GM12878 (cell line): Measurements from ENCODE around the gene ATF3. TPM values are rescaled to one million over a fixed set of nuclear protein-coding genes. Genes with fewer than 3 reads are reported as not detected.

Experiments
- ATAC-seq: fragments of 200-7000 bp; cut with Tn5 transposase; 3 replicates; pipeline ENCODE4 v1.9.1; 2020; ENCODE audit warnings: mild to moderate bottlenecking, moderate library complexity
- BruUV-seq: library from RNA; stranded (reverse); fragments of 400-500 nt; replicated peaks from 2 replicates; lab custom pipeline; 2021; lab: Mats Ljungman, UMichigan
- CTCF ChIA-PET: fragments of 300-600 bp; sonication (Branson Sonifier 250); formaldehyde crosslinking; extraction: SDS; loops from one replicate; lab custom pipeline; 2021; ENCODE audit warnings: inconsistent platforms; lab: Yijun Ruan, JAX
- POLR2A ChIA-PET: fragments of 350-600 bp; formaldehyde crosslinking; extraction: SDS; loops from one replicate; lab custom pipeline; 2021; ENCODE audit warnings: inconsistent platforms; lab: Charles Lee
- RAD21 ChIA-PET: fragments of 300-600 bp; sonication (Branson Sonifier 250); formaldehyde crosslinking; loops from one replicate; lab custom pipeline; 2023; ENCODE audit warnings: antibody characterized with exemption; ENCODE audit not compliant: unreplicated experiment; lab: Charles Lee
- SMC1A ChIA-PET: fragments of 300-600 bp; sonication (Branson Sonifier 250); formaldehyde crosslinking; loops from one replicate; lab custom pipeline; 2023; ENCODE audit not compliant: unreplicated experiment, uncharacterized antibody; lab: Charles Lee
- DNase-seq: peaks from one replicate; pipeline ENCODE4 v3.0.0-alpha.2; 2011; ENCODE audit warnings: low read depth, low spot score
- FAIRE-seq: peaks from 3 replicates; lab custom pipeline; 2011; peaks lifted over from hg19 to GRCh38; lab: Jason Lieb, UNC
- H2AFZ ChIP-seq: 2 replicates; pipeline ENCODE4 v1.6.0; 2011; ENCODE audit warnings: low read depth, low read length, control low read depth; ENCODE audit not compliant: control insufficient read depth
- H3K27ac ChIP-seq: 2 replicates; pipeline ENCODE4 v1.5.1; 2011; ENCODE audit warnings: control low read depth; ENCODE audit not compliant: control insufficient read depth, insufficient read depth
- H3K27me3 ChIP-seq, 2 experiments: replicated peaks in 1 of 2; 2 replicates each; pipeline versions ENCODE4 v1.6.0 to v1.6.1; 2011; ENCODE audit warnings: low read length in 1 of 2; ENCODE audit not compliant: control insufficient read depth in 2 of 2, insufficient read depth in 2 of 2
- H3K36me3 ChIP-seq, 2 experiments: 2 replicates each; pipeline ENCODE4 v1.5.1; 2011; ENCODE audit warnings: low read length in 1 of 2; ENCODE audit not compliant: control insufficient read depth in 2 of 2, insufficient read depth in 2 of 2
- H3K4me1 ChIP-seq: 2 replicates; pipeline ENCODE4 v1.6.1; 2011; ENCODE audit warnings: mild to moderate bottlenecking, low read length, moderate library complexity, mixed read lengths; ENCODE audit not compliant: control insufficient read depth, insufficient read depth
- H3K4me2 ChIP-seq: 2 replicates; pipeline ENCODE4 v1.6.0; 2011; ENCODE audit warnings: control low read depth; ENCODE audit not compliant: control insufficient read depth, insufficient read depth
- H3K4me3 ChIP-seq: fragments of 200-600 bp; sonication (generic); 2 replicates; pipeline ENCODE4 v1.5.1; 2016
- H3K79me2 ChIP-seq: 2 replicates; pipeline ENCODE4 v1.6.0; 2011; ENCODE audit warnings: low read length; ENCODE audit not compliant: control insufficient read depth, insufficient read depth
- H3K9ac ChIP-seq: 2 replicates; pipeline ENCODE4 v1.8.0; 2011; ENCODE audit warnings: low read length, control low read depth, mixed read lengths; ENCODE audit not compliant: control insufficient read depth, insufficient read depth
- H3K9me3 ChIP-seq: replicated peaks from 3 replicates; pipeline ENCODE4 v1.5.1; 2011; ENCODE audit warnings: mild to moderate bottlenecking, low read length; ENCODE audit not compliant: control insufficient read depth, insufficient read depth
- H4K20me1 ChIP-seq: 2 replicates; pipeline ENCODE4 v1.6.0; 2011; ENCODE audit not compliant: control insufficient read depth, insufficient read depth
- BHLHE40 ChIP-seq, 2 experiments: fragments of 450-650 bp in 1 of 2; IDR thresholded peaks; 2 replicates each; pipeline ENCODE4 v1.6.1; 2011 to 2017; ENCODE audit warnings: low read depth in 2 of 2, borderline replicate concordance in 1 of 2, improper control_type of control experiment in 1 of 2, low read length in 1 of 2, mild to moderate bottlenecking in 1 of 2
- BRCA1 ChIP-seq: IDR thresholded peaks from 2 replicates; pipeline ENCODE4 v1.6.1; 2011; ENCODE audit warnings: low read depth, low read length, improper control_type of control experiment
- E2F8 ChIP-seq: fragments of 450-650 bp; IDR thresholded peaks from 2 replicates; pipeline ENCODE4 v1.6.1; 2018; ENCODE audit warnings: mild to moderate bottlenecking, low read depth, moderate library complexity; ENCODE audit not compliant: partially characterized antibody
- KDM1A ChIP-seq: fragments of 200-600 bp; sonication (generic); IDR thresholded peaks from 2 replicates; pipeline ENCODE4 v1.6.1; 2016; ENCODE audit warnings: borderline replicate concordance
- NFXL1 ChIP-seq: fragments of 450-650 bp; IDR thresholded peaks from 2 replicates; pipeline ENCODE4 v1.6.1; 2017; ENCODE audit warnings: antibody characterized with exemption, mild to moderate bottlenecking, borderline replicate concordance
- RCOR1 ChIP-seq: conservative IDR thresholded peaks from 2 replicates; pipeline ENCODE4 v1.6.1; 2012; ENCODE audit warnings: low read depth, low read length, improper control_type of control experiment
- SMAD1 ChIP-seq: fragments of 450-650 bp; IDR thresholded peaks from 2 replicates; pipeline ENCODE4 v1.6.1; 2018; ENCODE audit warnings: mild to moderate bottlenecking, low read depth; ENCODE audit not compliant: partially characterized antibody
- WGBS: methylation state at CpG from one replicate; pipeline ENCODE4 v1.1.6; 2016; ENCODE audit warnings: low lambda C conversion rate; ENCODE audit not compliant: insufficient replicate concordance, insufficient coverage; ENCODE audit errors: missing lambda C conversion rate; 5-methylcytosine and 5-hydroxymethylcytosine counted together
- in situ Hi-C: fragments of 300-500 bp; cut with MboI; formaldehyde crosslinking; loops from 9 replicates; pipeline ENCODE4 v1.14.3; 2018; ENCODE audit warnings: mixed read lengths
- intact Hi-C: fragments of 100-400 bp; cut with micrococcal nuclease; formaldehyde crosslinking; loops from one replicate; pipeline ENCODE4 v1.14.2; 2022; ENCODE audit not compliant: unreplicated experiment
- polyA plus RNA-seq, 11 experiments: library from polyadenylated mRNA; depleted of rRNA in 4 of 11; unstranded in 6 of 11; stranded (reverse) in 5 of 11; fragments of >200 nt; fragmentation: Nextera tagmentation in 4 of 11; fragmentation: Illumina TruSeq in 1 of 11; extraction: Ambion mirVana in 4 of 11; extraction: Trizol in 1 of 11; gene quantifications; 1 replicate in 1 of 11; 2 replicates in 10 of 11; pipeline versions ENCODE4 v1.2.1 to v1.2.3, GENCODE V29; 2011 to 2016; ENCODE audit warnings: inconsistent platforms in 2 of 11, missing spikeins in 2 of 11, low read depth in 1 of 11
- total RNA-seq, 4 experiments: library from RNA; depleted of rRNA in 3 of 4; stranded (reverse); fragments of >200 nt in 3 of 4; fragmentation: Illumina TruSeq in 1 of 4; extraction: Trizol in 1 of 4; gene quantifications; 2 replicates each; pipeline versions ENCODE4 v1.2.1 to v1.2.3, GENCODE V29; 2013 to 2021

Gene ATF3
- total and polyA plus RNA-seq, 10 of the 15 experiments (the other 5 are each of a cell fraction or from before 2014, with no cell fraction given), result 3.0 to 13.9 (median 8.3) TPM

DNA sequence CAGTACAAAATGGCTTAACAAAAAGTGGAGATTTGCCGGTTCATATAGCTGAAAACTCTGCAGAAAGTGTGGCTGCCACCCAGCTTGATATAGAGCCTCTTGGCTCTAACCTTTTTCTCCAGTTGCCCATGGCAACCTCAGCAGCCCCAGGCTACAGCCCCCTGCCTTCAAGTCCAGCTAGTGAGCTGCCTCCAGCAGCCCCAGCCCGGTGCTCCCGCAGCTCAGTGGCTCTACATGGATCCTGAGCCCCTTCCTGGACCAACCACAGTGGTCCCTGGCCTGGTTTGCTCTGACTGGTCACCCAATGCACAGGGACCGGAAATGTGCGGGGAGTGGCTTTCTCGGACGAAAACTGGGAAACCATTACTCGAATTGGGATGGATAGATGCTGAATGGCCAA lies 13.3 kb upstream of the ATF3 start:
- H3K9me3 ChIP-seq, result no peaks in the 10 kb centered on the region
- H2AFZ ChIP-seq, result peak overlapping the region; percentile 92
- intact Hi-C loops (no loop called here), in situ Hi-C loops (no loop called here)
- H3K4me2 ChIP-seq, result no peak overlapping the region
- FAIRE-seq (no peak), ATAC-seq (no peak), DNase-seq (no peak)
- 97% methylated on average over 8 of the region's 8 CpGs for WGBS
- no peak overlapping the region for H3K4me3 ChIP-seq
- no TSS peak for BruUV-seq
- H3K9ac ChIP-seq, result no peak overlapping the region
- peak overlapping the region; percentile 95 for H3K27ac ChIP-seq
- H3K4me1 ChIP-seq, result peaks cover 17% of the 10 kb centered on the region
- RAD21 ChIA-PET, result interaction anchor here (0.7 to 2.1 kb wide), 3 partner anchors 11 to 118 kb away, joined by 4 to 9 read pairs (median 7); no protein-coding TSS in a partner anchor
- H3K36me3 ChIP-seq, result no peaks in the 10 kb centered on the region
- no peaks in the 10 kb centered on the region for H3K79me2 ChIP-seq
- POLR2A ChIA-PET, result interaction anchor here (0.6 to 1.0 kb wide), 2 partner anchors 28 to 917 kb away, joined by 3 read pairs; no protein-coding TSS in a partner anchor
- CTCF ChIA-PET, result interaction anchor here (0.8 to 1.5 kb wide), 7 partner anchors 9 to 118 kb away, joined by 3 to 13 read pairs (median 4); partner anchors contain the start of gene ATF3
- no peaks in the 10 kb centered on the region for H4K20me1 ChIP-seq
- SMC1A ChIA-PET, result interaction anchor here (0.6 to 2.3 kb wide), 7 partner anchors 9 to 118 kb away, joined by 3 to 12 read pairs (median 4); partner anchors contain the start of gene ATF3
- TF ChIP-seq NFXL1 (no peak), KDM1A (no peak), BRCA1 (no peak), E2F8 (no peak), SMAD1 (no peak), BHLHE40 (IDR thresholded peaks at IDR 0.05; ENCODE audit: borderline replicate concordance in 1 of 2, low read depth in 2 of 2, low read length in 1 of 2) (no peak), RCOR1 (no peak)
- H3K27me3 ChIP-seq, result no peaks in the 10 kb centered on the region
